Measurements from ENCODE around the gene PPP1R9B.

The PPP1R9B gene

GRCh38 chr17:50112694-50113093 lies 37.8 kb downstream of the PPP1R9B start:
- 92 to 95% methylated on average over 17 of the region's 17 CpGs for WGBS, 2 experiments
- H3K4me1 ChIP-seq (ENCODE audit: control insufficient read depth, insufficient read depth, low read length), result peaks cover 29% of the 10 kb centered on the region
- H3K4me3 ChIP-seq (ENCODE audit: insufficient read depth, low read depth, low read length), result no peak overlapping the region
- H3K27ac ChIP-seq (ENCODE audit: insufficient read depth, low read depth, low read length, poor library complexity, severe bottlenecking), result no peak overlapping the region
- no peaks in the 10 kb centered on the region for H3K36me3 ChIP-seq (ENCODE audit: control insufficient read depth, insufficient read depth, low read length)
- no peaks in the 10 kb centered on the region for H3K9me3 ChIP-seq (ENCODE audit: control insufficient read depth, low read length)
- H3K27me3 ChIP-seq (ENCODE audit: control insufficient read depth, insufficient read depth, low read length, poor library complexity, severe bottlenecking), result peaks cover 12% of the 10 kb centered on the region

GRCh38 chr17:50111673-50112655 lies 38.5 kb downstream of the PPP1R9B start:
- H3K4me3 ChIP-seq (ENCODE audit: insufficient read depth, low read depth, low read length), result no peak overlapping the region
- peak overlapping the region; percentile 30 for H3K27ac ChIP-seq (ENCODE audit: insufficient read depth, low read depth, low read length, poor library complexity, severe bottlenecking)
- peaks cover 5% of the 10 kb centered on the region for H3K27me3 ChIP-seq (ENCODE audit: control insufficient read depth, insufficient read depth, low read length, poor library complexity, severe bottlenecking)
- 57 to 60% methylated on average over 14 of the region's 14 CpGs for WGBS, 2 experiments
- H3K9me3 ChIP-seq (ENCODE audit: control insufficient read depth, low read length), result no peaks in the 10 kb centered on the region
- peaks cover 23% of the 10 kb centered on the region for H3K4me1 ChIP-seq (ENCODE audit: control insufficient read depth, insufficient read depth, low read length)
- H3K36me3 ChIP-seq (ENCODE audit: control insufficient read depth, insufficient read depth, low read length), result no peaks in the 10 kb centered on the region

- no peak overlapping the region for H3K4me3 ChIP-seq (ENCODE audit: insufficient read depth, low read depth, low read length)
- H3K36me3 ChIP-seq (ENCODE audit: control insufficient read depth, insufficient read depth, low read length), result no peaks in the 10 kb centered on the region
- 94% methylated on average over 19 of the region's 19 CpGs for WGBS, 2 experiments
- peaks cover 18% of the 10 kb centered on the region for H3K4me1 ChIP-seq (ENCODE audit: control insufficient read depth, insufficient read depth, low read length)
- H3K9me3 ChIP-seq (ENCODE audit: control insufficient read depth, low read length), result no peaks in the 10 kb centered on the region
- H3K27me3 ChIP-seq (ENCODE audit: control insufficient read depth, insufficient read depth, low read length, poor library complexity, severe bottlenecking), result no peaks in the 10 kb centered on the region
- peak overlapping the region; percentile 38 for H3K27ac ChIP-seq (ENCODE audit: insufficient read depth, low read depth, low read length, poor library complexity, severe bottlenecking)
Observed at GRCh38 chr17:50110591-50111349, 39.7 kb downstream of the PPP1R9B start.

GRCh38 chr17:50109785-50110184 lies 40.7 kb downstream of the PPP1R9B start:
- WGBS, 2 experiments, result 93 to 94% methylated on average over 19 of the region's 19 CpGs
- peaks cover 18% of the 10 kb centered on the region for H3K4me1 ChIP-seq (ENCODE audit: control insufficient read depth, insufficient read depth, low read length)

GRCh38 chr17:50109207-50109606 lies 41.3 kb downstream of the PPP1R9B start:
- H3K4me3 ChIP-seq (ENCODE audit: insufficient read depth, low read depth, low read length), result no peak overlapping the region
- WGBS, 2 experiments, result 95% methylated on average over 7 of the region's 7 CpGs

More at GRCh38 chr17:50109785-50110184, 40.7 kb downstream of the PPP1R9B start:
- Histone ChIP-seq H3K27ac (ENCODE audit: insufficient read depth, low read depth, low read length, poor library complexity, severe bottlenecking) (no peak overlapping the region), H3K4me3 (ENCODE audit: insufficient read depth, low read depth, low read length) (no peak overlapping the region), H3K36me3 (ENCODE audit: control insufficient read depth, insufficient read depth, low read length) (no peaks in the 10 kb centered on the region), H3K27me3 (ENCODE audit: control insufficient read depth, insufficient read depth, low read length, poor library complexity, severe bottlenecking) (no peaks in the 10 kb centered on the region), H3K9me3 (ENCODE audit: control insufficient read depth, low read length) (no peaks in the 10 kb centered on the region)

GRCh38 chr17:50108556-50108955 lies 41.9 kb downstream of the PPP1R9B start:
- H3K4me3 ChIP-seq (ENCODE audit: insufficient read depth, low read depth, low read length), result no peak overlapping the region
- H3K27me3 ChIP-seq (ENCODE audit: control insufficient read depth, insufficient read depth, low read length, poor library complexity, severe bottlenecking), result no peaks in the 10 kb centered on the region
- H3K27ac ChIP-seq (ENCODE audit: insufficient read depth, low read depth, low read length, poor library complexity, severe bottlenecking), result no peak overlapping the region
- peaks cover 18% of the 10 kb centered on the region for H3K4me1 ChIP-seq (ENCODE audit: control insufficient read depth, insufficient read depth, low read length)
- no peaks in the 10 kb centered on the region for H3K9me3 ChIP-seq (ENCODE audit: control insufficient read depth, low read length)
- WGBS, 2 experiments, result 91 to 92% methylated on average over 9 of the region's 9 CpGs
- no peaks in the 10 kb centered on the region for H3K36me3 ChIP-seq (ENCODE audit: control insufficient read depth, insufficient read depth, low read length)

More at GRCh38 chr17:50109207-50109606, 41.3 kb downstream of the PPP1R9B start:
- Histone ChIP-seq H3K36me3 (ENCODE audit: control insufficient read depth, insufficient read depth, low read length) (no peaks in the 10 kb centered on the region), H3K4me1 (ENCODE audit: control insufficient read depth, insufficient read depth, low read length) (peaks cover 18% of the 10 kb centered on the region), H3K9me3 (ENCODE audit: control insufficient read depth, low read length) (no peaks in the 10 kb centered on the region), H3K27me3 (ENCODE audit: control insufficient read depth, insufficient read depth, low read length, poor library complexity, severe bottlenecking) (no peaks in the 10 kb centered on the region), H3K27ac (ENCODE audit: insufficient read depth, low read depth, low read length, poor library complexity, severe bottlenecking) (no peak overlapping the region)

- no peaks in the 10 kb centered on the region for H3K36me3 ChIP-seq (ENCODE audit: control insufficient read depth, insufficient read depth, low read length)
- no peaks in the 10 kb centered on the region for H3K9me3 ChIP-seq (ENCODE audit: control insufficient read depth, low read length)
- WGBS, 2 experiments, result 90 to 92% methylated on average over 10 of the region's 10 CpGs
- H3K4me1 ChIP-seq (ENCODE audit: control insufficient read depth, insufficient read depth, low read length), result peaks cover 17% of the 10 kb centered on the region
- no peak overlapping the region for H3K27ac ChIP-seq (ENCODE audit: insufficient read depth, low read depth, low read length, poor library complexity, severe bottlenecking)
- no peaks in the 10 kb centered on the region for H3K27me3 ChIP-seq (ENCODE audit: control insufficient read depth, insufficient read depth, low read length, poor library complexity, severe bottlenecking)
- H3K4me3 ChIP-seq (ENCODE audit: insufficient read depth, low read depth, low read length), result no peak overlapping the region
Observed at GRCh38 chr17:50107790-50108414, 42.6 kb downstream of the PPP1R9B start.

GRCh38 chr17:50106393-50107131 lies 43.9 kb downstream of the PPP1R9B start:
- no peaks in the 10 kb centered on the region for H3K27me3 ChIP-seq (ENCODE audit: control insufficient read depth, insufficient read depth, low read length, poor library complexity, severe bottlenecking)
- no peak overlapping the region for H3K27ac ChIP-seq (ENCODE audit: insufficient read depth, low read depth, low read length, poor library complexity, severe bottlenecking)
- H3K4me3 ChIP-seq (ENCODE audit: insufficient read depth, low read depth, low read length), result no peak overlapping the region
- H3K9me3 ChIP-seq (ENCODE audit: control insufficient read depth, low read length), result no peaks in the 10 kb centered on the region
- H3K36me3 ChIP-seq (ENCODE audit: control insufficient read depth, insufficient read depth, low read length), result no peaks in the 10 kb centered on the region
- peaks cover 17% of the 10 kb centered on the region for H3K4me1 ChIP-seq (ENCODE audit: control insufficient read depth, insufficient read depth, low read length)
- 76 to 80% methylated on average over 13 of the region's 13 CpGs for WGBS, 2 experiments

- H3K4me1 ChIP-seq (ENCODE audit: control insufficient read depth, insufficient read depth, low read length), result peaks cover 21% of the 10 kb centered on the region
- H3K27me3 ChIP-seq (ENCODE audit: control insufficient read depth, insufficient read depth, low read length, poor library complexity, severe bottlenecking), result no peaks in the 10 kb centered on the region
- H3K9me3 ChIP-seq (ENCODE audit: control insufficient read depth, low read length), result no peaks in the 10 kb centered on the region
- no peaks in the 10 kb centered on the region for H3K36me3 ChIP-seq (ENCODE audit: control insufficient read depth, insufficient read depth, low read length)
- WGBS, 2 experiments, result 92 to 94% methylated on average over 21 of the region's 21 CpGs
- H3K4me3 ChIP-seq (ENCODE audit: insufficient read depth, low read depth, low read length), result no peak overlapping the region
- H3K27ac ChIP-seq (ENCODE audit: insufficient read depth, low read depth, low read length, poor library complexity, severe bottlenecking), result no peak overlapping the region
Observed at GRCh38 chr17:50105811-50106210, 44.7 kb downstream of the PPP1R9B start.

Measured in ectodermal cell (in vitro differentiated cells).